Astrocyte (in vitro differentiated cells and primary cell): ENCODE measurements around the gene CECR2. TPM values are rescaled to one million over a fixed set of nuclear protein-coding genes. Genes with fewer than 3 reads are reported as not detected.

ENCODE experiments used
- DNase-seq: peaks from one replicate; pipeline ENCODE4 v3.0.0-alpha.2; 2010; ENCODE audit warnings: low read depth
- FAIRE-seq: peaks from 2 replicates; lab custom pipeline; 2011; peaks lifted over from hg19 to GRCh38; lab: Jason Lieb, UNC
- H2AFZ ChIP-seq: 2 replicates; pipeline ENCODE4 v1.6.0; 2012; ENCODE audit warnings: low read depth, low read length, inconsistent platforms
- H3K27ac ChIP-seq: 2 replicates; pipeline ENCODE4 v1.5.1; 2011; ENCODE audit warnings: low read depth, low read length, inconsistent platforms
- H3K27me3 ChIP-seq: 2 replicates; pipeline ENCODE4 v1.6.0; 2011; ENCODE audit warnings: low read length, inconsistent platforms; ENCODE audit not compliant: insufficient read depth
- H3K36me3 ChIP-seq: 2 replicates; pipeline ENCODE4 v1.5.1; 2011; ENCODE audit warnings: low read length, inconsistent platforms; ENCODE audit not compliant: insufficient read depth
- H3K4me1 ChIP-seq: 2 replicates; pipeline ENCODE4 v1.5.1; 2011; ENCODE audit warnings: low read length, inconsistent platforms; ENCODE audit not compliant: insufficient read depth
- H3K4me2 ChIP-seq: 2 replicates; pipeline ENCODE4 v1.6.0; 2012; ENCODE audit warnings: low read length, inconsistent platforms
- H3K4me3 ChIP-seq: 2 replicates; pipeline ENCODE4 v1.5.1; 2011; ENCODE audit warnings: low read depth, mild to moderate bottlenecking, low read length, inconsistent platforms; ENCODE audit not compliant: insufficient read depth
- H3K79me2 ChIP-seq: 2 replicates; pipeline ENCODE4 v1.6.0; 2012; ENCODE audit warnings: mild to moderate bottlenecking, low read length, inconsistent platforms; ENCODE audit not compliant: insufficient read depth
- H3K9ac ChIP-seq: 2 replicates; pipeline ENCODE4 v1.6.0; 2012; ENCODE audit warnings: mild to moderate bottlenecking, low read length, inconsistent platforms
- H3K9me3 ChIP-seq: 2 replicates; pipeline ENCODE4 v1.5.1; 2012; ENCODE audit warnings: low read depth, mild to moderate bottlenecking, low read length, inconsistent platforms; ENCODE audit not compliant: insufficient read depth
- H4K20me1 ChIP-seq: 2 replicates; pipeline ENCODE4 v1.6.0; 2012; ENCODE audit warnings: low read length, inconsistent platforms; ENCODE audit not compliant: insufficient read depth
- H3K27ac Mint-ChIP-seq: one replicate; pipeline ENCODE4 v1.8.0; 2021; ENCODE audit warnings: mild to moderate bottlenecking, mixed read lengths; ENCODE audit not compliant: unreplicated experiment
- H3K27me3 Mint-ChIP-seq: one replicate; pipeline ENCODE4 v1.8.0; 2021; ENCODE audit warnings: low read depth, mixed read lengths; ENCODE audit not compliant: unreplicated experiment
- H3K36me3 Mint-ChIP-seq: one replicate; pipeline ENCODE4 v1.8.0; 2021; ENCODE audit warnings: low read depth, mixed read lengths; ENCODE audit not compliant: unreplicated experiment
- H3K4me1 Mint-ChIP-seq: one replicate; pipeline ENCODE4 v1.8.0; 2021; ENCODE audit warnings: low read depth, mixed read lengths; ENCODE audit not compliant: unreplicated experiment
- H3K4me3 Mint-ChIP-seq: one replicate; pipeline ENCODE4 v1.8.0; 2021; ENCODE audit warnings: mild to moderate bottlenecking, moderate library complexity, mixed read lengths; ENCODE audit not compliant: unreplicated experiment
- H3K9me3 Mint-ChIP-seq: one replicate; pipeline ENCODE4 v1.8.0; 2021; ENCODE audit warnings: mild to moderate bottlenecking, mixed read lengths; ENCODE audit not compliant: unreplicated experiment
- CTCF ChIP-seq: IDR thresholded peaks from 2 replicates; pipeline ENCODE4 v1.5.1; 2011; ENCODE audit warnings: low read depth, mild to moderate bottlenecking, inconsistent platforms, low read length, moderate library complexity; ENCODE audit not compliant: insufficient read depth
- EZH2 ChIP-seq: IDR thresholded peaks from 2 replicates; pipeline ENCODE4 v1.6.1; 2012; ENCODE audit warnings: mild to moderate bottlenecking, low read length, inconsistent platforms; ENCODE audit not compliant: insufficient read depth
- total RNA-seq: library from RNA; stranded (reverse); gene quantifications from 2 replicates; pipeline ENCODE4 v1.2.1, GENCODE V29; 2021

CECR2 gene
- total RNA-seq, 1 donor from 2014 or later = 15.7 TPM

GRCh38 chr22:17346578-17346977 lies 22.7 kb upstream of the CECR2 start:
- DNase-seq (no peak), FAIRE-seq (no peak)
- no peak overlapping the region for H3K4me3 Mint-ChIP-seq
- peaks cover 3% of the 10 kb centered on the region for H3K27me3 Mint-ChIP-seq
- H3K27ac ChIP-seq = no peak overlapping the region
- H3K4me1 Mint-ChIP-seq = peaks cover 9% of the 10 kb centered on the region
- H3K79me2 ChIP-seq = no peaks in the 10 kb centered on the region
- peaks cover 2% of the 10 kb centered on the region for H3K9me3 Mint-ChIP-seq
- H3K27ac Mint-ChIP-seq = no peak overlapping the region
- no peaks in the 10 kb centered on the region for H3K27me3 ChIP-seq
- H3K4me2 ChIP-seq = no peak overlapping the region
- no peaks in the 10 kb centered on the region for H4K20me1 ChIP-seq
- H2AFZ ChIP-seq = no peak overlapping the region
- no peaks in the 10 kb centered on the region for H3K9me3 ChIP-seq
- no peaks in the 10 kb centered on the region for H3K4me1 ChIP-seq
- H3K36me3 Mint-ChIP-seq = no peaks in the 10 kb centered on the region
- TF ChIP-seq CTCF (no peak), EZH2 (no peak)
- H3K36me3 ChIP-seq = no peaks in the 10 kb centered on the region
- H3K9ac ChIP-seq = no peak overlapping the region
- H3K4me3 ChIP-seq = no peak overlapping the region

- TF ChIP-seq CTCF = no peak
- no peak for TF ChIP-seq EZH2
- Histone ChIP-seq H3K79me2 (no peaks in the 10 kb centered on the region), H3K36me3 (no peaks in the 10 kb centered on the region), H3K9ac (no peak overlapping the region), H3K4me3 (no peak overlapping the region), H2AFZ (no peak overlapping the region), H3K27me3 (no peaks in the 10 kb centered on the region), H3K27ac (no peak overlapping the region), H3K4me2 (no peak overlapping the region), H4K20me1 (no peaks in the 10 kb centered on the region), H3K9me3 (no peaks in the 10 kb centered on the region), H3K4me1 (no peaks in the 10 kb centered on the region)
- Mint-ChIP-seq H3K9me3 (peaks cover 2% of the 10 kb centered on the region), H3K36me3 (no peaks in the 10 kb centered on the region), H3K27me3 (no peaks in the 10 kb centered on the region), H3K4me3 (no peak overlapping the region), H3K27ac (peak overlapping the region; percentile 69), H3K4me1 (peaks cover 9% of the 10 kb centered on the region)
- FAIRE-seq (no peak), DNase-seq (no peak)
These were observed 21.5 kb upstream of the CECR2 start for GRCh38 chr22:17347724-17348123.

- FAIRE-seq (no peak), DNase-seq (no peak)
- Histone ChIP-seq H3K27me3 (no peaks in the 10 kb centered on the region), H2AFZ (no peak overlapping the region), H3K36me3 (no peaks in the 10 kb centered on the region), H3K27ac (no peak overlapping the region), H3K79me2 (no peaks in the 10 kb centered on the region), H3K4me2 (no peak overlapping the region), H3K9me3 (no peaks in the 10 kb centered on the region), H3K4me1 (no peaks in the 10 kb centered on the region), H3K4me3 (no peak overlapping the region), H3K9ac (no peak overlapping the region), H4K20me1 (no peaks in the 10 kb centered on the region)
- H3K27ac Mint-ChIP-seq = no peak overlapping the region
- no peaks in the 10 kb centered on the region for H3K36me3 Mint-ChIP-seq
- H3K9me3 Mint-ChIP-seq = peaks cover 2% of the 10 kb centered on the region
- no peak overlapping the region for H3K4me3 Mint-ChIP-seq
- H3K27me3 Mint-ChIP-seq = no peaks in the 10 kb centered on the region
- TF ChIP-seq EZH2 (no peak), CTCF (no peak)
- peaks cover 9% of the 10 kb centered on the region for H3K4me1 Mint-ChIP-seq
These were observed 20.7 kb upstream of the CECR2 start for GRCh38 chr22:17348464-17349103.
